ENCODE results near the gene RGS16. TPM values are rescaled to one million over a fixed set of nuclear protein-coding genes. Genes with fewer than 3 reads are reported as not detected.

RGS16 gene
- total RNA-seq, 2 experiments from 2014 or later: 1.4 TPM

GRCh38 chr1:182625719-182626504 lies 21.7 kb upstream of the RGS16 start:
- DNase-seq: no peak
- ATAC-seq (ENCODE audit: low read depth): no peak
- POLR2A ChIA-PET: no interaction called here

GRCh38 chr1:182625024-182625423 lies 20.8 kb upstream of the RGS16 start:
- no peak overlapping the region for H3K4me3 Mint-ChIP-seq
- DNase-seq (no peak), ATAC-seq (ENCODE audit: low read depth) (no peak)
- peaks cover 3% of the 10 kb centered on the region for H3K36me3 Mint-ChIP-seq
- no peak overlapping the region for H3K27ac Mint-ChIP-seq
- peaks cover 36% of the 10 kb centered on the region for H3K27me3 Mint-ChIP-seq
- H3K4me1 Mint-ChIP-seq: peaks cover 37% of the 10 kb centered on the region
- POLR2A ChIA-PET: no interaction called here
- peaks cover 7% of the 10 kb centered on the region for H3K9me3 Mint-ChIP-seq

More at GRCh38 chr1:182625719-182626504, 21.7 kb upstream of the RGS16 start:
- H3K4me3 Mint-ChIP-seq: no peak overlapping the region
- H3K27me3 Mint-ChIP-seq: peaks cover 34% of the 10 kb centered on the region
- peaks cover 43% of the 10 kb centered on the region for H3K4me1 Mint-ChIP-seq
- no peak overlapping the region for H3K27ac Mint-ChIP-seq
- H3K36me3 Mint-ChIP-seq: no peaks in the 10 kb centered on the region
- peaks cover 4% of the 10 kb centered on the region for H3K9me3 Mint-ChIP-seq

- POLR2A ChIA-PET: no interaction called here
These were observed 20.4 kb upstream of the RGS16 start for GRCh38 chr1:182624577-182624976.

GRCh38 chr1:182622901-182623528 lies 18.8 kb upstream of the RGS16 start:
- H3K36me3 Mint-ChIP-seq: peaks cover 7% of the 10 kb centered on the region
- no peak overlapping the region for H3K27ac Mint-ChIP-seq
- peaks cover 7% of the 10 kb centered on the region for H3K9me3 Mint-ChIP-seq
- DNase-seq (no peak), ATAC-seq (ENCODE audit: low read depth) (no peak)
- no peak overlapping the region for H3K4me3 Mint-ChIP-seq
- peaks cover 38% of the 10 kb centered on the region for H3K27me3 Mint-ChIP-seq
- H3K4me1 Mint-ChIP-seq: peaks cover 35% of the 10 kb centered on the region
- POLR2A ChIA-PET: no interaction called here

More at GRCh38 chr1:182624577-182624976, 20.4 kb upstream of the RGS16 start:
- ATAC-seq (ENCODE audit: low read depth) (no peak), DNase-seq (no peak)
- Mint-ChIP-seq H3K27ac (no peak overlapping the region), H3K9me3 (peaks cover 7% of the 10 kb centered on the region), H3K27me3 (peaks cover 36% of the 10 kb centered on the region), H3K4me1 (peaks cover 34% of the 10 kb centered on the region), H3K4me3 (no peak overlapping the region), H3K36me3 (peaks cover 4% of the 10 kb centered on the region)

- ATAC-seq (ENCODE audit: low read depth): no peak
These were observed 17.7 kb upstream of the RGS16 start for GRCh38 chr1:182621906-182622305.

GRCh38 chr1:182620924-182621585 lies 16.9 kb upstream of the RGS16 start:
- peaks cover 45% of the 10 kb centered on the region for H3K4me1 Mint-ChIP-seq
- peaks cover 40% of the 10 kb centered on the region for H3K27me3 Mint-ChIP-seq
- H3K4me3 Mint-ChIP-seq: no peak overlapping the region
- no peak overlapping the region for H3K27ac Mint-ChIP-seq
- peaks cover 7% of the 10 kb centered on the region for H3K9me3 Mint-ChIP-seq
- no peak for ATAC-seq (ENCODE audit: low read depth)
- no peak for DNase-seq
- POLR2A ChIA-PET: interaction anchor here (0.6 kb wide), 1 partner anchor 161 kb away, joined by 3 read pairs; no protein-coding TSS in a partner anchor
- peaks cover 9% of the 10 kb centered on the region for H3K36me3 Mint-ChIP-seq

More at GRCh38 chr1:182621906-182622305, 17.7 kb upstream of the RGS16 start:
- DNase-seq: no peak
- peaks cover 43% of the 10 kb centered on the region for H3K4me1 Mint-ChIP-seq
- POLR2A ChIA-PET: no interaction called here
- H3K36me3 Mint-ChIP-seq: peaks cover 7% of the 10 kb centered on the region
- H3K9me3 Mint-ChIP-seq: peaks cover 7% of the 10 kb centered on the region
- H3K4me3 Mint-ChIP-seq: no peak overlapping the region
- no peak overlapping the region for H3K27ac Mint-ChIP-seq
- H3K27me3 Mint-ChIP-seq: peaks cover 41% of the 10 kb centered on the region

- no peak for ATAC-seq (ENCODE audit: low read depth)
- H3K27ac Mint-ChIP-seq: no peak overlapping the region
These were observed 13.7 kb upstream of the RGS16 start for GRCh38 chr1:182617734-182618351.

GRCh38 chr1:182617014-182617429 lies 12.8 kb upstream of the RGS16 start:
- Mint-ChIP-seq H3K9me3 (peaks cover 7% of the 10 kb centered on the region), H3K4me1 (peaks cover 43% of the 10 kb centered on the region), H3K36me3 (peaks cover 9% of the 10 kb centered on the region), H3K4me3 (no peak overlapping the region), H3K27me3 (peaks cover 62% of the 10 kb centered on the region), H3K27ac (peak overlapping the region; percentile 47)
- POLR2A ChIA-PET: interaction anchor here (1.0 to 3.3 kb wide), 2 partner anchors 12 to 223 kb away, joined by 3 to 32 read pairs; partner anchors contain the start of gene RGS16
- DNase-seq (no peak), ATAC-seq (ENCODE audit: low read depth) (no peak)

More at GRCh38 chr1:182617734-182618351, 13.7 kb upstream of the RGS16 start:
- Mint-ChIP-seq H3K9me3 (peaks cover 7% of the 10 kb centered on the region), H3K4me1 (peaks cover 40% of the 10 kb centered on the region), H3K36me3 (peaks cover 9% of the 10 kb centered on the region), H3K4me3 (no peak overlapping the region), H3K27me3 (peaks cover 54% of the 10 kb centered on the region)
- POLR2A ChIA-PET: no interaction called here
- DNase-seq: no peak

GRCh38 chr1:182616130-182617013 lies 12.2 kb upstream of the RGS16 start:
- H3K9me3 Mint-ChIP-seq: peaks cover 7% of the 10 kb centered on the region
- H3K27me3 Mint-ChIP-seq: peaks cover 65% of the 10 kb centered on the region
- H3K4me1 Mint-ChIP-seq: peaks cover 43% of the 10 kb centered on the region
- ATAC-seq (ENCODE audit: low read depth) (peak; percentile 91), DNase-seq (peak; percentile 94)
- POLR2A ChIA-PET: interaction anchor here (0.6 to 3.3 kb wide), 8 partner anchors 11 to 909 kb away, joined by 3 to 32 read pairs (median 3); partner anchors contain the start of genes GLUL and RGS16
- H3K4me3 Mint-ChIP-seq: peak overlapping the region; percentile 59
- peaks cover 9% of the 10 kb centered on the region for H3K36me3 Mint-ChIP-seq
- peak overlapping the region; percentile 85 for H3K27ac Mint-ChIP-seq

GRCh38 chr1:182615468-182616129 lies 11.4 kb upstream of the RGS16 start:
- ATAC-seq (ENCODE audit: low read depth): peak; percentile 38
- Mint-ChIP-seq H3K4me1 (peaks cover 45% of the 10 kb centered on the region), H3K27me3 (peaks cover 69% of the 10 kb centered on the region), H3K4me3 (peak overlapping the region; percentile 59), H3K27ac (peak overlapping the region; percentile 85), H3K36me3 (peaks cover 7% of the 10 kb centered on the region), H3K9me3 (peaks cover 2% of the 10 kb centered on the region)
- DNase-seq: peak; percentile 64
- POLR2A ChIA-PET: interaction anchor here (0.6 to 3.3 kb wide), 6 partner anchors 11 to 224 kb away, joined by 3 to 32 read pairs (median 3); partner anchors contain the start of genes GLUL and RGS16

GRCh38 chr1:182614796-182615454 lies 10.7 kb upstream of the RGS16 start:
- H3K27ac Mint-ChIP-seq: no peak overlapping the region
- ATAC-seq (ENCODE audit: low read depth) (peak; percentile 20), DNase-seq (peak; percentile 60)
- peak overlapping the region; percentile 59 for H3K4me3 Mint-ChIP-seq
- peaks cover 44% of the 10 kb centered on the region for H3K4me1 Mint-ChIP-seq
- POLR2A ChIA-PET: interaction anchor here (3.3 kb wide), 1 partner anchor 10 kb away, joined by 32 read pairs; the partner anchor contains the start of gene RGS16
- peaks cover 6% of the 10 kb centered on the region for H3K36me3 Mint-ChIP-seq
- H3K9me3 Mint-ChIP-seq: no peaks in the 10 kb centered on the region
- H3K27me3 Mint-ChIP-seq: peaks cover 74% of the 10 kb centered on the region

All from activated naive CD8-positive, alpha-beta T cell treated with anti-CD3 and anti-CD28 coated beads, Interleukin-2, amount 10 ng/mL, durations not matched to agents 7 days and 5 days (primary cell).